Activated CD8-positive, alpha-beta memory T cell treated with anti-CD3 and anti-CD28 coated beads for 24 hours (primary cell): ENCODE measurements around the gene SBNO1.
"Not testable (repeated sequence)": the region's sequence is repeated elsewhere in the genome, so short reads cannot be mapped to it uniquely, and the experiment has no call there.

Experiments
- DNase-seq: peaks from one replicate; pipeline ENCODE4 v3.0.0-alpha.2; 2020

The SBNO1 gene

DNA sequence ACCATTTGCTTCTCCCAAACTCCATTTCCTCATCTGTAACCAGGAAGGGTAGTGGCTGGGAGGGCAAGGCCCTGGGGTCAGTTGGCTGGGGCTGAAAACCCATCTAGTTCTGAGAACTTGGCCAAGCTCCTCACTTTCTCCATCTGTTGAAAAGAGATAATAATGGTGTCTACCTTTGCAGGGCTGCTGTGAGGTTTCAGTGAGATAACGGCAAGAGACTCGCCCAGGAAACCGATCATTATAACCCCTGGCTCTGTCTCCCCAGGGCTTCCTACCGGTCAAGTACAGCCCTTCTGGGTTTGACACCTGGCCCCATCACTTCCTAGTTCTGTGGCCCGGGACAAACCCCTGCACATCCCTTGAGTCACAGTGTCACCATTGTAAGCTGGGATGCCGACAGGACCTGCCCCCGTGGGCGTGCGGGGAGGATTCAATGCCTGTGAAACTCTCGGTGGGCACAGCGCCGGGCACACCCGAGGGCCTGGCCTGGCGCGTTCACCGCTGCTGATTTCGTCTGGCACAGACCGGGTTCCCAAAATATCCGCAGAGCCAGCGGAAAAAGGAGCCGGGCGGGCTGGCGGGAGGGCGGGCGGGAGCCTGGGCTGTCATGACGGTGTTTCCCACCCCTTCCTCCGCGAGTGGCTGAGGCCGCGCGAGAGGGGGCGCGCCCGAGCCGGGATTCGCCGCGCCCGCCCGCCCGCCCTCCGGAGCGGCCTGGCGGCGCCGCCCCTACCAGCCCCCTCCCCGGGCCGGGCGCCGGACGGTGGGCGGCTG, 23.7 kb upstream of the SBNO1 start:
- peak; percentile 88 for DNase-seq

DNA sequence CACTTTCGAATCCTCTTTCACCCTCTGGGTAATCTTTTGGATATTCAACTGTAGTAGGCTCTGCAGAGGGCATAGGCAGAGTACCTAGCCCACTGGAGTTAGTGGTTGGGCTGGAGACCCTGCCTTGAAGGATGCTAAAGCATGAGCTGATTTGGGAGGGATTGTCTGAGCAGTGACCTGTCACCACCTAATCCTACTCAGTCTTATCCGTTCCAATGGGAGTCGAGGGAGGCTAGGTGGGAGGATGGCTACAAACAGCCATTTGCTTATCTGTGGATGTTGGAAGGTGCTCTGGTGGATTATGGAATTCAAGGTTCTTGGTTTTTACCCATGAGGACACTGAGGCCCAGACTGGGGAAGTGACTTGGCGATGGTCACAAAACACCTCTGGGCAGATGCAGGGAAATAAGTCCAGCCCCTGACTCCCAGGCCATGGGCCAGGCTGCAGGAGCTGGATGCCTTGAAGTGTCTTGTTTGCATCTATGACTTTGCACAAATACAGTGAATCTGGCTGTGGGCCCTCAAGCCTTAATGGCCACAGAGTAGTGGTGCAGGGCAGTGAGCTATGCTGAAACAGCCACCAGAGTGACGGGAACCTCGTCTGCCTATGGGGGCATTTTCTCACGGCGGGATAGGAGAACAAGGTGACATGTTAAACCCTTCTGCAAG, 23.0 kb upstream of the SBNO1 start:
- no peak for DNase-seq

DNA sequence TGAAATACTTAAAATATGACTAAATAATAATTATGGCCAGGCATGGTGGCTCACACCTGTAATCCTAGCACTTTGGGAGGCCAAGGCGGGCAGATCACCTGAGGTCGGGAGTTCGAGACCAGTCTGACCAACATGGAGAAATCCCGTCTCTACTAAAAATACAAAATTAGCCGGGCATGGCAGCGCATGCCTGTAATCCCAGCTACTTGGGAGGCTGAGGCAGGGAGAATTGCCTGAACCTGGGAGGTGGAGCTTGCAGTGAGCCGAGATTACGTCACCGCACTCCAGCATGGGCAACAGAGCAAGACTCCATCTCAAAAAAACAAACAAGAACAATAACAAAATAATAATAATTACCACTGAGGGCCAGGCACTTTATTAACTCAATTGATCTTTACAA, 20.9 kb upstream of the SBNO1 start:
- DNase-seq = not testable (repeated sequence)

DNA sequence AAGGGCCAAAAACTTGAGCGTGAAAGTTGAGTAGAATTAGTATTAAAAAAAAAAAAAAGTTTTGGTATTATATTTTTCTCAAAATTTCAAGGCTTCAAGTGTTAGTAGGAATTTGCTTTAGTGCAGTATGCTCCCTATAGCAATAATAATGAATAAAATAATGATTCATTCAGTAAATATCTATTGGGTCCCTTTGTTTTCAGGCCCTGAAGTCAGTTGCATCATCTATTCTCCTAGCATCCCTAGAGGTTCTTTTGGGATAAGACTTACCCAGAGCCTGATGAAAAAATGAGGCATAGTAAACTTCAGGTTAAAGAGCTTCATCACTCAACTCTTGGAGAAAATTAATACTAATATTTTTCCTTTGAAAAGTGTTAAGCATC, 20.3 kb upstream of the SBNO1 start:
- DNase-seq = no peak

GRCh38 chr12:123384318-123384993, 19.8 kb upstream of the SBNO1 start:
- no peak for DNase-seq

GRCh38 chr12:123382684-123383083, 18.0 kb upstream of the SBNO1 start:
- DNase-seq = no peak

DNA sequence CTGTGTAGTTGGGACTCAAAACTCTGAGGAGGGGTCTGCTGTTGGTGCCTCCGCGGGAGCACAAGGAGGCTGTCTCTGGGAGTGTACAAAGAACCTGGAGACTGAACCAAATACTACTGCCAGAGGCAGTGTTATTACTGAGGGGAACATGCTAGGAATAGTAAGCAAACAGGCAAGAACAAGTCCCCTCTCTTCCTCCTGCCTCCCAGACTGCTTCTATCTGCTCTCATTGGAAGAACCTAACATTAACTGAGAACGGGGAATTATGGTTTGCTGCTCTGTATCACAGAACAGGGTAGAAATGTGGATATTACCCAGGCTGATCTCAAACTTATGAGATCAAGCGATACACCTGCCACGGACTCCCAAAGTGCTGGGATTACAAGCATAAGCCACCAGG, 14.7 kb upstream of the SBNO1 start:
- DNase-seq = no peak

DNA sequence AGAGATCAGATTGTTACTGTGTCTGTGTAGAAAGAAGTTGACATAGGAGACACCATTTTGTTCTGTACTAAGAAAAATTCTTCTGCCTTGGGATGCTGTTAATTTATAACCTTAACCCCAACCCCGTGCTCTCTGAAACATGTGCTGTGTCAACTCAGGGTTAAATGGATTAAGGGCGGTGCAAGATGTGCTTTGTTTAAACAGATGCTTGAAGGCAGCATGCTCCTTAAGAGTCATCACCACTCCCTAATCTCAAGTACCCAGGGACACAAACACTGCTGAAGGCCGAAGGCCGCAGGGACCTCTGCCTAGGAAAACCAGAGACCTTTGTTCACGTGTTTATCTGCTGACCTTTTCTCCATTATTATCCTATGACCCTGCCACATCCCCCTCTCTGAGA, 7.8 kb upstream of the SBNO1 start:
- DNase-seq = not testable (repeated sequence)

DNA sequence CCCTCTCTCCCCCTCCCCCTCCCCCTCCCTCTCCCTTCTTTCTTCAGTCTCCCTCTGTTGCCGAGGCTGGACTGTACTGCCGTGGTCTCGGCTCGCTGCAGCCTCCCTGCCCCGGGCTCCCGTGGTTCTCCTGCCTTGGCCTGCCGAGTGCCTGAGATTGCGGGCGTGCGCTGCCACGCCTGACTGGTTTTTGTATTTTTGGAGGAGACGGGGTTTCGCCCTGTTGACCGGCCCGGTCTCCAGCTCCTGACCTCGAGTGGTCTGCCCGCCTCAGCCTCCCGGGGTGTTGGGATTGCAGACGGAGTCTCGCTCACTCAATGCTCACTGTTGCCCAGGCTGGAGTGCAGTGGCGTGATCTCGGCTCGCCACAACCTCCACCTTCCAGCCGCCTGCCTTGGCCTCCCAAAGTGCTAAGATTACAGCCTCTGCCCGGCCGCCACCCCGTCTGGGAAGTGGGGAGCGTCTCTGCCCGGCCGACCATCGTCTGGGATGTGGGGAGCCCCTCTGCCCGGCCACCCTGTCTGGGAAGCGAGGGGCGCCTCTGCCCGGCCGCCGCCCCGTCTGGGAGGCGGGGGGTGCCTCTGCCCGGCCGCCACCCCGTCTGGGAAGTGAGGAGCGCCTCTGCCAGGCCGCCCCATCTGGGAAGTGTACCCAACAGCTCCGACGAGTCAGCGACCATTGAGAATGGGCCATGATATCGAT, 7.2 kb upstream of the SBNO1 start:
- not testable (repeated sequence) for DNase-seq

DNA sequence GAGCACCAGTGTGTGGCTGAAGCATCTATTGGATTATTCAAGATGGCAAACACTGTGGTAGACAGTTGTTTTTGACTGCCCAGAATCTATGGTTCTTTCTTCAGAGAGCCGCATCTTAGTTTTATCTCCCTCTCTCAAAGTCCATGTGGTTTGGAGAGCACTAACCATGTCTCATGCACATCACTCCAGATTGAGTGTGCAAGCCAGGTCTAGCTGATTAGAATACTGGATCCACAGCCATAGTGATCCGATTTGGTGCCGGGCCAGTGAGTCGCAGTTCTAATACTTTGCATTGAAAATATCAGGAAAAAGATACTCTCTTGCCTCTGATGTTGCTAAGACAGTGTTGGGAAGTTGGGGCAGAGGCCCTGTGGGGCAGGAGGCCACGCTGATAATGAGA, 4.6 kb upstream of the SBNO1 start:
- DNase-seq = no peak

DNA sequence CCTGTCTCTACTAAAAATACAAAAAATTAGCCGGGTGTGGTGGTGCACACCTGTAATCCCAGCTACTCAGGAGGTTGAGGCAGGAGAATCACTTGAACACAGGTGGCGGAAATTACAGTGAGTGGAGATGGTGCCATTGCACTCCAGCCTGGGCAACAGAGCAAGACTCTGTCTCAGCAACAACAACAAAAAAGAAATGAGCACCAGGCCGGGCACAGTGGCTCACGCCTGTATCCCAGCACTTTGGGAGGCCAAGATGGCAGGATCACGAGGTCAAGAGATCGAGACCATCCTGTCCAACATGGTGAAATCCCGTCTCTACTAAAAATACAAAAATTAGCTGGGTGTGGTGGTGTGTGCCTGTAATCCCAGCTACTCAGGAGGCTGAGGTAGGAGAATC, 3.8 kb upstream of the SBNO1 start:
- not testable (repeated sequence) for DNase-seq

DNA sequence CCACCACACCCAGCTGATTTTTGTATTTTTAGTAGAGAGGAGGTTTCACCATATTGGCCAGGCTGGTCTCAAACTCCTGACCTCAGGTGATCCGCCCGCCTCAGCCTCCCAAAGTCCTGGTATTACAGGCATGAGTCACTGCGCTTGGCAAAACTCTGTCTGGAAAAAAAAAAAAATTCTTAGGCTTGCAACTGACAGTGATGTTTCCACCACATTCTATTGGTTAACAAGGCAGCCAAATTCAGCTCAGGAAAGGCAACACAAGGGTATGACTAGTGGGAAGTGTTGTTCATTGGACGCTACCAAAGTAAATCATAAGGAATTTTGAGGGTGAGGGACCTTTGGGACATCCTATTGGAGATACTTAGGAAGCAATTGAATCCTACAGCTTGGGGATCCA, 2.9 kb upstream of the SBNO1 start:
- no peak for DNase-seq

DNA sequence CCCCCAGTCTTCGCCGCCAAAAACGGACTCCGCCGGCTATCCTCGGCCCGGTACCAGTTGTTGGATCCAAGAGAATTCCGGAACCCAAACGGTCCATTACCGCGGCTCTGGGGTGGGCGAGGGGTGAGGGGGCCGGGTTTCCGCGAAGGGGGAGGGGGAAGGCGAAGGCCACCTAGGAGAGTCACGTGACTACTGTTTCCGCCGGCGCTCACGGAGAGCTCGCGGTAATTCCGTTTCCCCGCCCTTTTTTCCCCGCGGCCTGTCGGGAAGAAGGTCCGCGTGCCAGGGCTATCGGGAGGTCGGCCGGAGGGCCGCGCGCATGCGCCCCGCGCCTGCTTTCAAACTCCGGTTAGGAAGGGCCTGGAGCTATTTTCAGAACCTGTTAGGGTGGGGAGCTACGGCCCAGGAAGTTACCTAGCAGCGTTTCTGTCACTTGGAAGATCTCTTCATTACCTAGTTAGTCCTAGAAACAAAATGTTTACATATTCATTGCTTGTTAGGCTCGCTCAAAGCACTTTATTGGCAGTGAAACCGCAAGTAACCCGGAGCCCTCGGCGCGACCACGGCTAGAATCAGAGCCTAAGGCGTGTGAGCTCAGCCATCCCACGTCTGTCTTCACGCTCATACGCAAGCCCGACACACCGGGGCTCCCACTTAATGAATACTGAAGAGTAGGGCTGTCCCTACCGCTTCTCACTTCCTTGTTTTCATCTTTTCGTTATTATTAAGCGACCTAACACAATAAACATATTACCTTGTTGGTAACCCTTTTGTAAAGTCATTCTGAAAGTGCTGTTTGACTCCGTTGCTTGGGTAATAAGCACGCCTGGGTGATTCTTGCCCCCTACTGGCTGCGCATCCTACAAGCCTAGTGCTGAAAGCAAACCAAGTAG, 624 bp upstream of the SBNO1 start:
- peak; percentile 98 for DNase-seq

GRCh38 chr12:123363740-123364531, 711 bp downstream of the SBNO1 start:
- peak; percentile 76 for DNase-seq

DNA sequence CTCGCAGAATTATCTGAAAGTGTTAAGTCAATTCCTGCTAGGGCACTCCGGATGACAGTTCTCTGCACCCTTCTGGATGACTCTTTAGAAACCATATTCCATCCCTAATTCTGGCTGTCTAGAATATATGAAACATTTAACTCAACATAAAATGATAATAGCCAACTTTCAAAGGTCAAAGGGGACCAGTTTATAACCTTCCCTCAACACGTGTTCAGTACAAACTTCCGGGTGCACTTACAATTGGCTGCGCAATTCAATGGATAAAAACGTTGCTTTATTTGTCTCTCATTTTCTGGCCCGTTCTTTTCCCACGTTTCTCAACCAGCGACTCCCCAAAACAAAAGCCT, 1.3 kb downstream of the SBNO1 start:
- DNase-seq = no peak

DNA sequence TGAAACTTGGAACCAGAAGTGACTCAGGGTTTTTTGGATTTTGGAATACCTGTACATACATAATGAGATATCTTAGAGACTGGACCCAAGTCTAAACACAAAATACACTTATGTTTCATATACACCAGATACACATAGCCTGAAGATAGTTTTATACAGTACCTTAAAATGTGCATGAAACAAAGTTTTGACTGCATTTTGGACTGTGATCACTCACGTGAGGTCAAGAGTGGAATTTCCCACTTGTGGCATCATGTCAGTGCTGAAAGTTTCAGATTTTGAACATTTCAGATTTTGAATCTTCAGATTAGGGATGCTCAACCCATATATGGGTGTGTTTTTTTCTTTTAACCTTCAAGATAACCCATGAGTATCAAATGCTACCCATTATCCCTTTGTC, 6.6 kb downstream of the SBNO1 start:
- no peak for DNase-seq

DNA sequence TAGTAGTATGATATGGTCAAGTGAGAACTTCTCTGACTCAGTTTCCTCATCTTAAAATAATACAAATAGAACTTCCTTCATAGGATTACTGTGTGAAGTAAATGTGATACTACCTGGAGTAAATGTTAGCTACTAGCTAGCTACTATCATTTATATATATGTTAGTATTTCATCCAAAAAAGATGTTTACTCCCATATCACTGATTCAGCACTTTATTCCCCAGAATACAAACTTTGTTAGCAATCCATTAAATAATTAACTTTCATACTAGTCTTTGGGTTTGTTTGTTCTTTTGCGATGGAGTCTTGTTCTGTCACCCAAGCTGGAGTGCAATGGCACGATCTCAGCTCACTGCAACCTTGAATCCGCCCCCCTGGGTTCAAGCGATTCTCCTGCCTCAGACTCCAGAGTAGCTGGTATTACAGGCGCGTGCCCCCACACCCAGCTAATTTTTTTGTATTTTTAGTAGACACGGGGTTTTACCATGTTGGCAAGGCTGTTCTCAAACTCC, 8.4 kb downstream of the SBNO1 start:
- no peak for DNase-seq

GRCh38 chr12:123354600-123354999, 10.0 kb downstream of the SBNO1 start:
- DNase-seq = no peak

GRCh38 chr12:123351349-123351748, 13.3 kb downstream of the SBNO1 start:
- DNase-seq = peak; percentile 35

GRCh38 chr12:123346946-123347345, 17.7 kb downstream of the SBNO1 start:
- no peak for DNase-seq

GRCh38 chr12:123344086-123344485, 20.6 kb downstream of the SBNO1 start:
- DNase-seq = no peak
